SK-N-SH (cell line): Measurements from ENCODE around the gene SMIM32. TPM values are rescaled to one million over a fixed set of nuclear protein-coding genes. Genes with fewer than 3 reads are reported as not detected.

Source experiments
- CTCF ChIA-PET: fragments of 300-600, 350-600 bp; formaldehyde crosslinking; extraction: SDS; loops from one replicate; lab custom pipeline; 2021; lab: Yijun Ruan, JAX
- POLR2A ChIA-PET: fragments of 350-600 bp; sonication (Branson Sonifier 250); formaldehyde crosslinking; extraction: SDS; loops from one replicate; lab custom pipeline; 2020; ENCODE audit warnings: antibody characterized with exemption, inconsistent platforms; lab: Yijun Ruan, JAX
- DNase-seq: peaks from one replicate; pipeline ENCODE4 v3.0.0; 2012
- H2AFZ ChIP-seq: fragments of 200-600 bp; sonication (generic); 2 replicates; pipeline ENCODE4 v1.8.1; 2016; ENCODE audit warnings: antibody characterized with exemption, mild to moderate bottlenecking, low read depth
- H3F3A ChIP-seq: fragments of 200-600 bp; sonication (generic); replicated peaks from 2 replicates; pipeline ENCODE3; 2016; ENCODE audit warnings: antibody characterized with exemption, mild to moderate bottlenecking; ENCODE audit not compliant: insufficient read depth
- H3K27ac ChIP-seq, 2 experiments: fragments of 200-500 bp in 1 of 2; fragments of 200-600 bp in 1 of 2; sonication (Bioruptor generic) in 1 of 2; sonication (generic), shearing (Covaris generic) in 1 of 2; 2 replicates each; pipeline versions ENCODE4 v1.5.1 to v1.6.1; 2014 to 2016; ENCODE audit warnings: low read depth in 2 of 2, inconsistent platforms in 1 of 2, low read length in 1 of 2, mild to moderate bottlenecking in 1 of 2, mixed read lengths in 1 of 2
- H3K27me3 ChIP-seq: fragments of 200-600 bp; sonication (generic), shearing (Covaris generic); 2 replicates; pipeline ENCODE4 v1.6.1; 2016; ENCODE audit warnings: mixed run types; ENCODE audit not compliant: insufficient read depth
- H3K36me3 ChIP-seq, 2 experiments: fragments of 200-500 bp in 1 of 2; fragments of 200-600 bp in 1 of 2; sonication (Bioruptor generic) in 1 of 2; sonication (generic) in 1 of 2; replicated peaks in 1 of 2; 2 replicates each; pipeline versions ENCODE3 to v1.5.1; 2014 to 2016; ENCODE audit warnings: low read length in 1 of 2, mild to moderate bottlenecking in 1 of 2; ENCODE audit not compliant: insufficient read depth in 2 of 2, control insufficient read depth in 1 of 2
- H3K4me1 ChIP-seq, 2 experiments: fragments of 200-500 bp in 1 of 2; fragments of 200-600 bp in 1 of 2; sonication (Bioruptor generic) in 1 of 2; sonication (generic), shearing (Covaris generic) in 1 of 2; 2 replicates each; pipeline versions ENCODE4 v1.5.1 to v1.6.1; 2014 to 2016; ENCODE audit warnings: low read depth in 1 of 2, low read length in 1 of 2, mixed run types in 1 of 2; ENCODE audit not compliant: insufficient read depth in 2 of 2, control insufficient read depth in 1 of 2
- H3K4me2 ChIP-seq: fragments of 200-600 bp; sonication (generic), shearing (Covaris generic); 2 replicates; pipeline ENCODE4 v1.6.1; 2017; ENCODE audit warnings: mixed run types
- H3K4me3 ChIP-seq, 2 experiments: fragments of 200-500 bp in 1 of 2; fragments of 200-600 bp in 1 of 2; sonication (Bioruptor generic) in 1 of 2; sonication (generic), shearing (Covaris generic) in 1 of 2; 2 replicates each; pipeline versions ENCODE4 v1.5.1 to v1.8.1; 2014 to 2016; ENCODE audit warnings: low read depth in 2 of 2, inconsistent platforms in 1 of 2, low read length in 1 of 2, mild to moderate bottlenecking in 1 of 2, mixed read lengths in 1 of 2, moderate library complexity in 1 of 2
- H3K79me2 ChIP-seq: fragments of 200-600 bp; sonication (generic); 2 replicates; pipeline ENCODE4 v1.8.1; 2017; ENCODE audit warnings: mild to moderate bottlenecking; ENCODE audit not compliant: insufficient read depth
- H3K9ac ChIP-seq: fragments of 200-600 bp; sonication (generic); 2 replicates; pipeline ENCODE4 v1.6.1; 2017; ENCODE audit warnings: mixed run types
- H3K9me2 ChIP-seq: fragments of 200-600 bp; sonication (generic); 2 replicates; pipeline ENCODE4 v1.6.1; 2017; ENCODE audit warnings: mixed run types
- H3K9me3 ChIP-seq: fragments of 200-600 bp; sonication (generic); 2 replicates; pipeline ENCODE4 v1.6.1; 2017; ENCODE audit warnings: mixed run types, mild to moderate bottlenecking, moderate library complexity
- H4K20me1 ChIP-seq: fragments of 200-600 bp; sonication (generic); 2 replicates; pipeline ENCODE4 v1.6.1; 2017; ENCODE audit warnings: mild to moderate bottlenecking, mixed run types; ENCODE audit not compliant: insufficient read depth
- FOXJ3 ChIP-seq: sonication (generic); formaldehyde crosslinking; IDR thresholded peaks from 2 replicates; pipeline ENCODE4 v1.5.1; 2020; ENCODE audit warnings: mild to moderate bottlenecking, missing genetic modification reagents
- FOXM1 ChIP-seq: IDR thresholded peaks from 2 replicates; pipeline ENCODE4 v1.4.0; 2012; ENCODE audit warnings: low read depth, mild to moderate bottlenecking
- GATA2 ChIP-seq: sonication (generic); formaldehyde crosslinking; IDR thresholded peaks from 2 replicates; pipeline ENCODE4 v1.5.0; 2020; ENCODE audit warnings: mild to moderate bottlenecking, missing genetic modification reagents
- IRF3 ChIP-seq: fragments of 150-350 bp; IDR thresholded peaks from 2 replicates; pipeline ENCODE4 v1.6.1; 2016; ENCODE audit warnings: mild to moderate bottlenecking, low read depth, low read length
- MEF2A ChIP-seq: IDR thresholded peaks from 2 replicates; pipeline ENCODE4 v1.4.0; 2012; ENCODE audit warnings: low read depth, borderline replicate concordance
- MXI1 ChIP-seq: IDR thresholded peaks from 2 replicates; pipeline ENCODE4 v1.6.1; 2012; ENCODE audit warnings: mild to moderate bottlenecking, low read depth, low read length, improper control_type of control experiment
- NFIC ChIP-seq: IDR thresholded peaks from 2 replicates; pipeline ENCODE4 v1.4.0; 2012; ENCODE audit warnings: borderline replicate concordance
- PBX3 ChIP-seq: IDR thresholded peaks from 2 replicates; pipeline ENCODE4; 2012
- POLR2AphosphoS5 ChIP-seq: IDR thresholded peaks from 2 replicates; pipeline ENCODE4 v1.6.1; 2012; ENCODE audit warnings: low read depth, low read length
- RAD21 ChIP-seq: IDR thresholded peaks from 2 replicates; pipeline ENCODE4 v1.6.1; 2012; ENCODE audit warnings: mild to moderate bottlenecking, low read length
- RCOR1 ChIP-seq: fragments of 150-350 bp; IDR thresholded peaks from 2 replicates; pipeline ENCODE4 v1.6.1; 2017; ENCODE audit warnings: antibody characterized with exemption, low read length
- RXRA ChIP-seq: IDR thresholded peaks from 2 replicates; pipeline ENCODE4 v1.4.0; 2012; ENCODE audit warnings: low read depth, mild to moderate bottlenecking, borderline replicate concordance
- SIN3A ChIP-seq: IDR thresholded peaks from 2 replicates; pipeline ENCODE4 v1.6.1; 2012; ENCODE audit warnings: low read depth, mild to moderate bottlenecking, low read length, moderate library complexity, borderline replicate concordance
- SMC3 ChIP-seq: IDR thresholded peaks from 2 replicates; pipeline ENCODE4 v1.6.1; 2012; ENCODE audit warnings: low read depth, low read length, improper control_type of control experiment
- USF1 ChIP-seq: IDR thresholded peaks from 2 replicates; pipeline ENCODE4 v1.4.0; 2012; ENCODE audit warnings: low read depth, borderline replicate concordance
- YY1 ChIP-seq: IDR thresholded peaks from 2 replicates; pipeline ENCODE4 v1.4.0; 2012; ENCODE audit warnings: low read depth, mild to moderate bottlenecking
- ZBTB33 ChIP-seq: IDR thresholded peaks from 2 replicates; pipeline ENCODE4 v1.4.0; 2012; ENCODE audit warnings: low read depth, borderline replicate concordance
- WGBS: methylation state at CpG from one replicate; pipeline ENCODE4 v1.1.6; 2017; ENCODE audit warnings: low lambda C conversion rate; 5-methylcytosine and 5-hydroxymethylcytosine counted together
- polyA plus RNA-seq, 3 experiments: library from polyadenylated mRNA; depleted of rRNA; stranded (reverse); fragments of >200 nt; gene quantifications; 2 replicates each; pipeline ENCODE4 v1.2.3, GENCODE V29; 2012

Gene SMIM32
- polyA plus RNA-seq, 1 of the 3 experiments (the other 2 are of a cell fraction): 0.25 TPM

- H3K9me2 ChIP-seq: no peaks in the 10 kb centered on the region
- no peak overlapping the region for H3K27ac ChIP-seq
- H3K4me3 ChIP-seq: no peak overlapping the region
- ChIA-PET POLR2A (no interaction called here), CTCF (interaction anchor here (1.3 to 2.2 kb wide), 2 partner anchors 43 kb away, joined by 4 to 6 read pairs; no protein-coding TSS in a partner anchor)
- no peaks in the 10 kb centered on the region; the same call in 1 of the 2 replicates for H4K20me1 ChIP-seq
- peaks cover 55% of the 10 kb centered on the region; the same call in 1 of the 2 replicates for H3K79me2 ChIP-seq
- DNase-seq: no peak
- no peak overlapping the region for H3K4me2 ChIP-seq
- H3F3A ChIP-seq: peaks cover 16% of the 10 kb centered on the region
- H3K27me3 ChIP-seq: no peaks in the 10 kb centered on the region
- 100% methylated on average over 3 of the region's 3 CpGs for WGBS
- H3K9ac ChIP-seq: no peak overlapping the region
- peaks cover 62 to 79% of the 10 kb centered on the region in 2 experiments for H3K36me3 ChIP-seq
- H3K9me3 ChIP-seq: no peaks in the 10 kb centered on the region
- H3K4me1 ChIP-seq: peaks cover 0 to 2% of the 10 kb centered on the region in 2 experiments; a peak in 1 of 4 replicates
- TF ChIP-seq SMC3: no peak
- TF ChIP-seq USF1: no peak
- TF ChIP-seq FOXM1: no peak
- no peak for TF ChIP-seq GATA2 (CRISPR knock-in tag)
- TF ChIP-seq NFIC: no peak
- H2AFZ ChIP-seq: no peak overlapping the region
Observed at GRCh38 chr5:136169218-136169617, 23.7 kb downstream of the SMIM32 start.

- Histone ChIP-seq H3K9me3 (no peaks in the 10 kb centered on the region), H3K4me1 (no peaks in the 10 kb centered on the region), H3K9ac (no peak overlapping the region), H3K4me2 (no peak overlapping the region), H3K36me3 (peaks cover 64 to 78% of the 10 kb centered on the region in 2 experiments), H3K4me3 (no peak overlapping the region), H4K20me1 (no peaks in the 10 kb centered on the region), H3K27ac (no peak overlapping the region), H3K9me2 (no peaks in the 10 kb centered on the region), H3K27me3 (no peaks in the 10 kb centered on the region), H3K79me2 (peaks cover 71% of the 10 kb centered on the region; the same call in 1 of the 2 replicates), H2AFZ (no peak overlapping the region), H3F3A (peaks cover 11% of the 10 kb centered on the region)
- ChIA-PET CTCF (interaction anchor here (0.9 to 1.8 kb wide), 2 partner anchors 45 to 278 kb away, joined by 3 read pairs; no protein-coding TSS in a partner anchor), POLR2A (no interaction called here)
- WGBS: 94% methylated on average over 4 of the region's 4 CpGs
- TF ChIP-seq GATA2 (CRISPR knock-in tag) (no peak), PBX3 (no peak), RAD21 (no peak), RCOR1 (no peak), POLR2AphosphoS5 (no peak), MXI1 (no peak), SIN3A (no peak), FOXJ3 (CRISPR knock-in tag) (no peak), ZBTB33 (no peak), YY1 (no peak), RXRA (no peak), SMC3 (no peak), IRF3 (no peak), MEF2A (no peak)
- no peak for DNase-seq
Observed at GRCh38 chr5:136166909-136167308, 26.1 kb downstream of the SMIM32 start.
